HFFc6 (cell line): ENCODE data around the gene ADORA2A. TPM values are rescaled to one million over a fixed set of nuclear protein-coding genes. Genes with fewer than 3 reads are reported as not detected.

ENCODE experiments used
- DNase-seq: peaks from one replicate; pipeline ENCODE4 v3.0.0-alpha.2; 2018
- H3K27ac Mint-ChIP-seq: 2 replicates; pipeline ENCODE4 v1.8.0; 2020; ENCODE audit warnings: mild to moderate bottlenecking, mixed read lengths
- H3K27me3 Mint-ChIP-seq: 2 replicates; pipeline ENCODE4 v1.8.0; 2021; ENCODE audit warnings: mild to moderate bottlenecking, moderate library complexity, mixed read lengths; ENCODE audit not compliant: insufficient read depth
- H3K36me3 Mint-ChIP-seq: 2 replicates; pipeline ENCODE4 v1.8.0; 2021; ENCODE audit warnings: low read depth, mixed read lengths
- H3K4me1 Mint-ChIP-seq: 2 replicates; pipeline ENCODE4 v1.8.0; 2020; ENCODE audit warnings: low read depth, mixed read lengths
- H3K4me3 Mint-ChIP-seq: 2 replicates; pipeline ENCODE4 v1.8.0; 2020; ENCODE audit warnings: mild to moderate bottlenecking, moderate library complexity, mixed read lengths
- H3K9me3 Mint-ChIP-seq: 2 replicates; pipeline ENCODE4 v1.8.0; 2020; ENCODE audit warnings: mild to moderate bottlenecking, mixed read lengths
- total RNA-seq, 6 experiments: library from RNA; stranded (reverse); fragmentation: NEBNext Ultra II Directional; extraction: Animal tissue kit (Norgen Biotek cat#: 25700); gene quantifications; 2 replicates in 1 of 6; 3 replicates in 5 of 6; pipeline ENCODE4 v1.2.3, GENCODE V29; 2021
- TF ChIP-seq, protein P1 (sequence below): fragments of 200-600 bp; sonication (generic); IDR thresholded peaks from 2 replicates; pipeline ENCODE4 v1.5.0; 2021; ENCODE audit warnings: antibody characterized with exemption, mild to moderate bottlenecking

ADORA2A gene
- total RNA-seq, 6 experiments from 2014 or later, result 1.1 to 2.9 (median 1.4) TPM

DNA sequence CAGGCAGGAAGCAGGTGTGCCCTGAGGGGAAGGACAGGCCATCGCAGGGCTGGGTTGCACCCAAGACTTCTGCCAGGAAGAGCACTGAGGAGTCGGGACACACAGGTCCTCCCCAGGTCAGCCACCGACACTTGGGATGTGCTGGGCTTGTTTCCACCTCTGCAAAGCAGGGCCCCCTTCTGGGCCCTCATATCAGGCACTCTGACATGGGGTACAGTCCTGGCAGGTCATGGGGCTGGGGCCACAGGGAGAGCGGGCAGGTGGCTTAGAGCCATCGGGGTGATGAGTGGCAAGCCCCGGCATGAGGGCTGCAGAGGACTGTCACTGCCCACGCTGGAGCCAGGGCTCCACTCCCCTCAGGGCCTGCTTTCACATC is 7.9 kb upstream of the ADORA2A start:
- no peak for DNase-seq
- TF ChIP-seq, protein P1, sequence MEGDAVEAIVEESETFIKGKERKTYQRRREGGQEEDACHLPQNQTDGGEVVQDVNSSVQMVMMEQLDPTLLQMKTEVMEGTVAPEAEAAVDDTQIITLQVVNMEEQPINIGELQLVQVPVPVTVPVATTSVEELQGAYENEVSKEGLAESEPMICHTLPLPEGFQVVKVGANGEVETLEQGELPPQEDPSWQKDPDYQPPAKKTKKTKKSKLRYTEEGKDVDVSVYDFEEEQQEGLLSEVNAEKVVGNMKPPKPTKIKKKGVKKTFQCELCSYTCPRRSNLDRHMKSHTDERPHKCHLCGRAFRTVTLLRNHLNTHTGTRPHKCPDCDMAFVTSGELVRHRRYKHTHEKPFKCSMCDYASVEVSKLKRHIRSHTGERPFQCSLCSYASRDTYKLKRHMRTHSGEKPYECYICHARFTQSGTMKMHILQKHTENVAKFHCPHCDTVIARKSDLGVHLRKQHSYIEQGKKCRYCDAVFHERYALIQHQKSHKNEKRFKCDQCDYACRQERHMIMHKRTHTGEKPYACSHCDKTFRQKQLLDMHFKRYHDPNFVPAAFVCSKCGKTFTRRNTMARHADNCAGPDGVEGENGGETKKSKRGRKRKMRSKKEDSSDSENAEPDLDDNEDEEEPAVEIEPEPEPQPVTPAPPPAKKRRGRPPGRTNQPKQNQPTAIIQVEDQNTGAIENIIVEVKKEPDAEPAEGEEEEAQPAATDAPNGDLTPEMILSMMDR, result no peak
- H3K27ac Mint-ChIP-seq, result no peak overlapping the region

DNA sequence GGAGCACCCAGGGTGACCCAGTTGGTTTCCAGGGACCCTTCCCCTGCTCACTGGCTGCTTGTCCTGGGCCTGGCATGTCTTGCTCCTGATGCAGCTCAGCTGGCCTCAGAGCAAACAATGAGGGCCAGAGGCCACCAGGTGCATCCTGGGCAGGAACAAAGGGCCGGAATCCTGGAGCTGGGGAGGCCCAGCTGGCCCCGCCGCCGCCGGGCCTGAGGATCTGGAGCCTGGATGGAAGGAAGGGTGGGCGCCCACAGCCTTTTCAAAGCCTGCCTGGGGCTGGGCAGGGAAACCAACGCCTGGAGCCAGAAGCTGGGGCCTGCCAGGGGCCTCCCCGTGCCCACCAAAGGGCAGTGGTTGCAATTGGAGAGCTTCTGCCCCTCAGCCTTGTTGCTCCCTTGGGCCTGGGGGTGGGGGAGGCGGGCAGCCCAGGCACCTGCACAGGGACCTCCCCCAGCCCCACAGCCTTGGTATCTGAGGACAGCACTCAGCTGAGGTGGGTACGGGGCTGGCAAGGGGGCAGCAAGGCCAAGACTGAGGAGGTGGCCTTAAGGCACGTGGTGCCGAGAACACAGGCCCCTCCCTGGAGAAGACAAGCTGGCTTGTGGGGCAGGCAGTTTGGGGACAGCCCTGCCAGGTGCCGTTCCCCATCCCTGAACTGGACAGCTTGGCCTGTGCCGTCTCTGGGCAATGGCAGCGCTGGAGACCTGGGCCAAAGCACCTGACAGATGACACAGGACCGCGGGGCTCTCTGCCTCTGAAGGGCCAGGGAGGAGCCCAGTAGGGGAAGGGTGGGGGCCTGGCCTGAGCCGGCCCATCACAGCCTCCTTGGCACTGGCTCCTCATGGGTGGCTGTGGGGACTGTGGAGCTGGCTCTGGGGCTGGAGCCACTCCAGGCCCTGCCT is 7.1 kb upstream of the ADORA2A start:
- Mint-ChIP-seq H3K9me3 (no peaks in the 10 kb centered on the region), H3K36me3 (no peaks in the 10 kb centered on the region), H3K4me3 (no peak overlapping the region), H3K27ac (no peak overlapping the region), H3K27me3 (peaks cover 1% of the 10 kb centered on the region), H3K4me1 (peaks cover 5% of the 10 kb centered on the region)
- DNase-seq, result no peak
- TF ChIP-seq, protein P1, result no peak

More for the DNA sequence above, 7.9 kb upstream of the ADORA2A start:
- peaks cover 1% of the 10 kb centered on the region for H3K27me3 Mint-ChIP-seq
- H3K4me3 Mint-ChIP-seq, result no peak overlapping the region
- peaks cover 12% of the 10 kb centered on the region for H3K4me1 Mint-ChIP-seq
- no peaks in the 10 kb centered on the region for H3K9me3 Mint-ChIP-seq
- H3K36me3 Mint-ChIP-seq, result no peaks in the 10 kb centered on the region

DNA sequence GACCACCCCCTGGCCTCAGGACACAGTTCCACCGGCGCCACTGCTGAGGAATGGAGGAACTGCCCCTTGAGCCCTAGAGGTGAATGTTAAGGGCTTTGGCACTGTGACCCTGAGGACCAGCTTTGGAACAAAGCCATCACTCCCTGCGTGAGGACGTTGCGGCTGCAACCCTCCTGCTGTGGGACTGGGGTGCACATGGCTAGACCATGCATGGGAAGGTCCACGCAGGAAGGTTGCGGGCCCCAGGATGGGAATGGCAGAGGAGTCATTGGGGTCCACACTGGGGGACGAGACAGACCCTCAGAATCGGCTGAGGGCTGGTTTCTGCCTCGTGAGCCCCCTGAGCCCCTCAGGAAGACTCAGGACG is 6.4 kb upstream of the ADORA2A start:
- H3K27me3 Mint-ChIP-seq, result peaks cover 1% of the 10 kb centered on the region

DNA sequence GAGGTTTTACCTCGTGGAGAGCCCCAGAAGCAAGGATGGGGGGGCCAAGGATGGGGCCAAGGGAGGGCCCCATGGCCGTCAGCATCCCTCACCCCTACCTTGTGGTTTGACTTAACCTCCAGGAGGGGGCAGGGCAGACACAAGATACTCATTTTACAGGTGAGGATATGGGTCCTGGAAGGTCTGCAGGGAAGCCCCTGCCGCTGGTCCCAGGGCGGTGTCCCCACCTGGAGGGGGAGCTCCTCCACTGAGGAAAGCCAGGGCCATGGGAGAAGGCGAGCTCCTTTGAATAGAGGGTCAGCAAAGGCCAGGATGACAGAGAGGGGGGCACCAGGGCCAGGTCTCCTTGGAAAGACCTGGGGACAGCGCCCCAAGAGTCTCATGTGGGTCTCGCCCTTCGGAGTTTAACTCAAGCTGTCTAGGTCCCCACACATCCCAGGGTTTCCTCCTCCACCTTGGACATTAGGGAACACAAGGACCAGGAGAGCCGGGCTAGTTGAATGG is 5.9 kb upstream of the ADORA2A start:
- peaks cover under 1% of the 10 kb centered on the region for H3K27me3 Mint-ChIP-seq
- no peak overlapping the region for H3K4me3 Mint-ChIP-seq
- no peaks in the 10 kb centered on the region for H3K9me3 Mint-ChIP-seq
- no peaks in the 10 kb centered on the region for H3K36me3 Mint-ChIP-seq
- H3K27ac Mint-ChIP-seq, result no peak overlapping the region
- DNase-seq, result no peak
- TF ChIP-seq, protein P1, result peak; percentile 56
- H3K4me1 Mint-ChIP-seq, result no peaks in the 10 kb centered on the region

More for the DNA sequence above, 6.4 kb upstream of the ADORA2A start:
- H3K4me1 Mint-ChIP-seq, result no peaks in the 10 kb centered on the region
- no peak for DNase-seq
- no peaks in the 10 kb centered on the region for H3K9me3 Mint-ChIP-seq
- no peak overlapping the region for H3K4me3 Mint-ChIP-seq
- TF ChIP-seq, protein P1, result no peak
- no peaks in the 10 kb centered on the region for H3K36me3 Mint-ChIP-seq
- H3K27ac Mint-ChIP-seq, result no peak overlapping the region

DNA sequence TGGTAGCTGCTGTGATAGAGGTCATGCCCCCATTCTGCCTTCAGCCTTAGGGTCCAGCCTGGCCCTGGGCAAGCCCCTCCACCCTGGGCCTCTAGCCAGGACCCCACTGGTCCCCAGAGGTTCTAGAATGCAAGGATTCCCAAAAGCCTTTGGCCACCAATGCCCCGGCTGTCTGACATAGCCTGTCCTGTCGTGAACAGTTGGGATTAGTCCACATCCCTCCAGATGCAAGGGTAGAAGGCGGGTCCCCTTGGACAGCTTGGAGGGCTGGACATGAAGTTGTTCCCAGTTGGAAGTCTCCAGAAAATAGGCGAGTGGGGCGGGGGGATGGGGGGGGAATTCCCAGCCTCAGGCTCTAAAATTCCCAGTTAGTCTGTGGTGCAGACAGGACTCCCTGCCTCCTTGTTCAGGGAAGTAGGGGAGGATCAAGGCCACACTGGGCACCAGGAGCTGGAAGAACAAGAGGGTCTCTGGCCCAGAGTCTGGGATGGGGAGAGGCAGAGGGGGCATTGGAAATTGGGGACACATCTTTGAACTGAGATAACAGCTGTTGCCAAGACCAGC is 5.2 kb upstream of the ADORA2A start:
- Mint-ChIP-seq H3K27ac (no peak overlapping the region), H3K4me1 (no peaks in the 10 kb centered on the region), H3K4me3 (0 out of 2 replicates have a peak overlapping the region, but pooled peaks have one; percentile 42), H3K9me3 (no peaks in the 10 kb centered on the region), H3K36me3 (no peaks in the 10 kb centered on the region), H3K27me3 (peaks cover 4% of the 10 kb centered on the region)
- DNase-seq, result no peak
- TF ChIP-seq, protein P1, result no peak
